Measurements from ENCODE around the gene BCOR.

Gene BCOR

DNA sequence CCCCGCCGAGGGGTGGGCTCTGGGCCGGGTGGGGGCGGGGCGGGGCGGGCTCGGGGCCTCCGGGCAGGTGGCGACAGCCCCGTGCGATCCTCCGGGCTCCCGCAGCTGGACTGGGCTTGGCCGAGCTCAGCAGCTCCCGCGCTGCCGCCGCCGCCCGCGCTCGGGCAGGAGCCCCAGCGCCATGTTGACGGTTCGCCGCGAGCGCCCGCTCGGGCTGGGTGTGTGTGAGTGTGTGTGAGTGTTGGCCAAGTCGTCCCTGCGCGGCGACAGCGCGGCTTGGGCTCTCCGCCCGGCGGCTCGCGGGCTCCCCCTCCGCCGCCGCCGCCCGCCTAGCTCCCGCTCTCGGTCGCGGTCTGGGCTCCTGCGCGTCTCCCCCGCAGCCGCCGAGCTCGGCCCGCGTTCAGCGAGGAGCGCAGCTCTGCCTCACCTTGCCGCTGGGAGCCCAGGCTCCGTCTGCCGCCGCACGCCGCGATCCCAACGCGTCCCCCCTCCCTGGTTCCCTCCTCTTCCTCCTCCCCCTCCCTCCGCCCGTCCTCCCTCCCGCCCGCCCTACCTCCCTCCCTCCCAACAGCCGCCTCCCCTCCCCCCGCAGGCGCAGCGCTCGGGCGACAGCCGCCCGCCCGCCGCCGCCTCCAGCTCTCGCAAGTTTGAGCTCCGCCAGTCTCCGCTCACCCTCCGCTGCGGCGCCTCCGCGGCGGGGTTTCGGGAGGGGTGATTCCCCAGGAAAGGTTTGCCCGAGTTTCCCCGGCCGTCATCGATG lies at the start of gene BCOR:
Gene BCOR, minus strand, starts transcription at position 455 of the 760 bp plus-strand sequence. CDS start 20,029 bp downstream, outside the sequence.
- H3K27ac ChIP-seq, result peak within 1 kb of the TSS; percentile 74
- peaks cover 9% of the 10 kb centered on the region for H3K27me3 ChIP-seq
- peaks cover 38 to 39% of the 10 kb centered on the region in 2 experiments for H3K4me1 ChIP-seq (ENCODE audit: control insufficient read depth in 1 of 2, insufficient read depth in 1 of 2, low read depth in 1 of 2, low read length in 1 of 2)
- H3K36me3 ChIP-seq, result no peaks in the 10 kb centered on the region
- TF ChIP-seq, protein P1, sequence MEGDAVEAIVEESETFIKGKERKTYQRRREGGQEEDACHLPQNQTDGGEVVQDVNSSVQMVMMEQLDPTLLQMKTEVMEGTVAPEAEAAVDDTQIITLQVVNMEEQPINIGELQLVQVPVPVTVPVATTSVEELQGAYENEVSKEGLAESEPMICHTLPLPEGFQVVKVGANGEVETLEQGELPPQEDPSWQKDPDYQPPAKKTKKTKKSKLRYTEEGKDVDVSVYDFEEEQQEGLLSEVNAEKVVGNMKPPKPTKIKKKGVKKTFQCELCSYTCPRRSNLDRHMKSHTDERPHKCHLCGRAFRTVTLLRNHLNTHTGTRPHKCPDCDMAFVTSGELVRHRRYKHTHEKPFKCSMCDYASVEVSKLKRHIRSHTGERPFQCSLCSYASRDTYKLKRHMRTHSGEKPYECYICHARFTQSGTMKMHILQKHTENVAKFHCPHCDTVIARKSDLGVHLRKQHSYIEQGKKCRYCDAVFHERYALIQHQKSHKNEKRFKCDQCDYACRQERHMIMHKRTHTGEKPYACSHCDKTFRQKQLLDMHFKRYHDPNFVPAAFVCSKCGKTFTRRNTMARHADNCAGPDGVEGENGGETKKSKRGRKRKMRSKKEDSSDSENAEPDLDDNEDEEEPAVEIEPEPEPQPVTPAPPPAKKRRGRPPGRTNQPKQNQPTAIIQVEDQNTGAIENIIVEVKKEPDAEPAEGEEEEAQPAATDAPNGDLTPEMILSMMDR (IDR thresholded peaks at IDR 0.05), result no peak
- no peaks in the 10 kb centered on the region for H3K9me3 ChIP-seq
- H3K4me3 ChIP-seq (ENCODE audit: low read depth in 1 of 2, low read length in 1 of 2), result peak within 1 kb of the TSS; percentile 66 to 73

DNA sequence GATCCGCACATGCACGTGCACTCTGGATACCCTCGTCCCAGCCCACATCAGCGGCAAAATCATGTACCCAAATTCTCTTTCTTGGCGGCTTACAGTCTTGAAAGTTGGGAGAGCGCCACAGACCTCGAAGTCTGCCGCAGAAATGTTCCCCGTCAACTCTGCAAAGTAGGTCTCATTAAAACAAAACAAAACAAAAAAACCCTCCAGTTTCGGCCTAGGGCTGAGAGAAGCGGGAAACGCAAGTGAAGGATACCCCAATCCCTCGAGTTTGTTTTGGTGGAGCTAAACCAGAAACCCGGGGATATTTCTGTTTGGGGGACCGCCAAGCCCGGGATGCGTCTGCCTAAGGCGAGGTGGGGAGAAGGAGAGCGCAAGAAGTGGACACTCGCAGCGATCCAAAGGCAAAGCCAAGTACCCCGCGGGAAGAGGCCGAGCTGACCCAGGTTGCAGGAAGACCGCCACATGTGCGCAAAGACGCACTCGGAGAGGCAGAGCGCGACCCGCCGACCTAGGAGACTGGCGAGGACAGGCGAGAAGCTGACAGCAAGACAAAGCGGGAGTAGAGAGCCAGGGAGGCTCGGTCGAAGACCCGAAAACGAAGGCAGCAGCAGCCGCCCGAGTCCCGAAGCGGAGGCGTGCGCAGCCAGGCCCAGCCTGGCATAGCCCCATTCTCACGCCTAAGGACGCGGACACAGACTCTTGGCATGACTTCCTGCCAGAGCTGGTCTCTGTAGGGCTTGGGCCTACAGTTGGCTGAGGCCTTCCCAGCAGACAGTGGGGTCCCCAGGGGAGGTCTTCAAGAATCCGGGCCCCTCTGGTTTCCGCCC lies 49.6 kb upstream of the BCOR start:
- TF ChIP-seq, protein P1 (IDR thresholded peaks at IDR 0.05), result no peak
- Histone ChIP-seq H3K4me1 (ENCODE audit: control insufficient read depth in 1 of 2, insufficient read depth in 1 of 2, low read depth in 1 of 2, low read length in 1 of 2) (peaks cover 62 to 63% of the 10 kb centered on the region in 2 experiments), H3K27me3 (peaks cover 25% of the 10 kb centered on the region), H3K36me3 (no peaks in the 10 kb centered on the region), H3K4me3 (ENCODE audit: low read depth in 1 of 2, low read length in 1 of 2) (peak overlapping the region in 1 of 2 experiments; percentile 45), H3K27ac (no peak overlapping the region), H3K9me3 (no peaks in the 10 kb centered on the region)

DNA sequence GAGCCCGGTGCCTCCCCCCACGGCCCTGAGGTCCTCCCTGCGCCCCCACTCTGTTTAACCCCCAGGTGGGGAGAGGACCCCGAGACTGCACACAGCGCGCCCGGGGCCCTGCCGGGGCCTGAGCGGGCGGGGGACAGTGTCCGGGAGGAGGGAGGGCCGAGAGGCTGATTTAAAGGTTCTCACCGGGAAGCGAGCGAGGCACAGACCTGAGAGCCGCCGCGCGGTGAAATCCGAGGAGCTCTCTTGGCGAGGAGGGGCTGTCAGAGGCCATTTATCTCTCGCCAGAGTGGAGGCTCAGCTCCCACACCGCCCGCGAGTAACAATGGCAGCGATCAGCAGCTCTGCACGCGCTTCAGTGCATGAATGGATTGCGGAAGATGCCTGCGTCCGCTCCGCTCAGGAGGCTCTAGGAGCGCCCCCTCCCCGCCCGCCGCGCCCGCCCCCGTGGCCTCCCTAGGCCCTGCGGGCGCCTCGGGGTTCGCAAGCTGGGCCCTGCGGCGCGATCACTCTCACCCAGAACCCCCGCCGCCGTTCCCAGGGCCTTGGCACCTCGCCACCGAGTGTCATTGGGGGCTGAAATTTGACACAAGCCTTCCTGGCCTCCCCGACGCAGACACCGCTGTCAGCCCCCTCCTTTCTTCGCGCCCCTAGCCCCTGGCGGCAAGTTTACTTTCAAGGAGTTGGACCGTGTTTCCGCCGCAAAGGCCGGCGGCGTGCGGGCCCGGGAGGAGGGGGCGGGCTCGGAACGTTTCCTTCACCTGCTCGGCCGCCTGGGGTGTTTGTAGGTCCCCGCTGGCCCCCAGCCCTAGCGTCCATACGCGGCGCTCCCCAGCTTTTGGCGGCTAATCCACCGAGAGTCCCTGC lies 48.7 kb upstream of the BCOR start:
- TF ChIP-seq, protein P1 (IDR thresholded peaks at IDR 0.05), result no peak
- H3K9me3 ChIP-seq, result no peaks in the 10 kb centered on the region
- peaks cover 59% of the 10 kb centered on the region in 2 experiments for H3K4me1 ChIP-seq (ENCODE audit: control insufficient read depth in 1 of 2, insufficient read depth in 1 of 2, low read depth in 1 of 2, low read length in 1 of 2)
- no peak overlapping the region for H3K27ac ChIP-seq
- H3K27me3 ChIP-seq, result peaks cover 25% of the 10 kb centered on the region
- H3K4me3 ChIP-seq (ENCODE audit: low read depth in 1 of 2, low read length in 1 of 2), result peak overlapping the region; percentile 45 to 59
- H3K36me3 ChIP-seq, result no peaks in the 10 kb centered on the region

DNA sequence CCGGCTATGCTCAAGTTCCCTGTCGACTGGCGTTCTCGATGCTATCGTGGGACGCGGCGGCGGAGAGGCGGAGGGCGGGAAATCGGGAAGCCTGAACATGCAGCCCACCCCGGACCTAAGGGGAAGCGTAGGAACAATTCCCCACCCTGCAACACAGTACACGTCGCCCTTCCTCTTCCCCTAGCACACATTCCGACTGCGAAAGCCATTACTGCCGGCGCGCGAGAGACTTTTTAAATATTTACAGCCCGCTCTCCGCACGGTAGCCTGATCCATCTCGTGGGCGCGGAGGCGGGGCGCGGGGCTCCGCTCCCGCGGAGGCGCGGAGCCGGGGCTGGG lies 48.1 kb upstream of the BCOR start:
- Histone ChIP-seq H3K36me3 (no peaks in the 10 kb centered on the region), H3K27ac (no peak overlapping the region), H3K4me3 (ENCODE audit: low read depth in 1 of 2, low read length in 1 of 2) (peak overlapping the region; percentile 45 to 59), H3K9me3 (no peaks in the 10 kb centered on the region), H3K4me1 (ENCODE audit: control insufficient read depth in 1 of 2, insufficient read depth in 1 of 2, low read depth in 1 of 2, low read length in 1 of 2) (peaks cover 55 to 56% of the 10 kb centered on the region in 2 experiments), H3K27me3 (peaks cover 25% of the 10 kb centered on the region)
- TF ChIP-seq, protein P1 (IDR thresholded peaks at IDR 0.05), result no peak

Data from neutrophil (primary cell).